K562 (cell line): ENCODE results near the gene AAMP. TPM values are rescaled to one million over a fixed set of nuclear protein-coding genes. Genes with fewer than 3 reads are reported as not detected.

Experiments
- CBX5 ChIP-seq: IDR thresholded peaks from 2 replicates; pipeline ENCODE4 v1.6.1; 2014; ENCODE audit warnings: low read depth, borderline replicate concordance
- CEBPG ChIP-seq, 3 experiments: fragments of 200-800 bp in 1 of 3; sonication (Bioruptor generic) in 1 of 3; sonication (generic) in 1 of 3; formaldehyde crosslinking in 1 of 3; IDR thresholded peaks in 2 of 3; conservative IDR thresholded peaks in 1 of 3; 2 replicates each; pipeline versions ENCODE4 v1.6.1 to v1.8.0; 2016 to 2022; ENCODE audit warnings: missing compliant biosample characterization in 2 of 3, missing genetic modification characterization in 2 of 3, mild to moderate bottlenecking in 1 of 3, missing genetic modification reagents in 1 of 3
- GATAD2B ChIP-seq: fragments of 450-650 bp; IDR thresholded peaks from 2 replicates; pipeline ENCODE4 v1.6.1; 2017; ENCODE audit warnings: mild to moderate bottlenecking, borderline replicate concordance
- JUND ChIP-seq, 2 experiments: IDR thresholded peaks; 2 replicates in 1 of 2; 3 replicates in 1 of 2; pipeline ENCODE4 v1.6.1; 2011; ENCODE audit warnings: borderline replicate concordance in 2 of 2, low read depth in 2 of 2, low read length in 2 of 2, improper control_type of control experiment in 1 of 2, missing biosample characterization in 1 of 2, missing genetic modification characterization in 1 of 2, missing genetic modification reagents in 1 of 2
- LEF1 ChIP-seq: fragments of 450-650 bp; IDR thresholded peaks from 2 replicates; pipeline ENCODE4 v1.6.1; 2016; ENCODE audit warnings: mild to moderate bottlenecking
- POLR2H ChIP-seq: IDR thresholded peaks from 2 replicates; pipeline ENCODE4 v1.6.1; 2016; ENCODE audit warnings: missing genetic modification characterization, low read depth, mild to moderate bottlenecking, control low read depth, missing compliant biosample characterization, moderate library complexity
- SMARCC2 ChIP-seq: fragments of 450-650 bp; IDR thresholded peaks from 2 replicates; pipeline ENCODE4 v1.6.1; 2017; ENCODE audit warnings: antibody characterized with exemption, moderate library complexity, mild to moderate bottlenecking, low read depth
- ZNF23 ChIP-seq: fragments of 250-450 bp; sonication (Bioruptor Pico); IDR thresholded peaks from 2 replicates; pipeline ENCODE4 v1.4.0; 2020; ENCODE audit warnings: mild to moderate bottlenecking
- polyA plus RNA-seq, 8 experiments: library from polyadenylated mRNA; depleted of rRNA in 4 of 8; stranded (reverse) in 5 of 8; unstranded in 3 of 8; fragments of >200 nt; fragmentation: Nextera tagmentation in 2 of 8; fragmentation: Illumina TruSeq in 1 of 8; extraction: Ambion mirVana in 2 of 8; extraction: Trizol in 1 of 8; gene quantifications; 2 replicates each; pipeline versions ENCODE4 v1.2.1 to v1.2.3, GENCODE V29; 2011 to 2014; ENCODE audit warnings: inconsistent platforms in 1 of 8, missing spikeins in 1 of 8
- total RNA-seq, 7 experiments: library from RNA; depleted of rRNA in 6 of 7; stranded (reverse); fragments of >200 nt in 6 of 7; fragmentation: Illumina TruSeq in 2 of 7; extraction: Trizol in 2 of 7; gene quantifications; 2 replicates each; pipeline versions ENCODE4 v1.2.1 to v1.2.3, GENCODE V29; 2011 to 2021; ENCODE audit warnings: low replicate concordance in 1 of 7
- TF ChIP-seq, protein P1 (sequence below), 3 experiments: fragments of 200-800 bp in 1 of 3; sonication (Bioruptor generic) in 1 of 3; sonication (generic) in 1 of 3; formaldehyde crosslinking in 1 of 3; IDR thresholded peaks; 2 replicates each; pipeline versions ENCODE4 v1.6.1 to v1.8.0; 2016 to 2022; ENCODE audit warnings: mild to moderate bottlenecking in 2 of 3, missing compliant biosample characterization in 2 of 3, missing genetic modification characterization in 2 of 3, missing genetic modification reagents in 1 of 3
- TF ChIP-seq, protein P2 (sequence below): fragments of 450-650 bp; formaldehyde crosslinking; IDR thresholded peaks from 2 replicates; pipeline ENCODE4 v1.4.0; 2020; ENCODE audit warnings: mild to moderate bottlenecking, moderate library complexity
- TF ChIP-seq, protein P3 (sequence below): IDR thresholded peaks from 3 replicates; pipeline ENCODE4 v1.6.1; 2011; ENCODE audit warnings: borderline replicate concordance, mild to moderate bottlenecking; ENCODE audit not compliant: insufficient read length, insufficient read depth
- TF ChIP-seq, protein P4 (sequence below): fragments of 250-450 bp; sonication (Bioruptor Pico); IDR thresholded peaks from 2 replicates; pipeline ENCODE4 v1.5.0; 2020; ENCODE audit warnings: mild to moderate bottlenecking
- TF ChIP-seq, protein P5 (sequence below): IDR thresholded peaks from 3 replicates; pipeline ENCODE4 v1.6.1; 2011; ENCODE audit warnings: borderline replicate concordance, mild to moderate bottlenecking, moderate library complexity; ENCODE audit not compliant: insufficient read length; ENCODE audit errors: extremely low read depth

Gene AAMP
- total and polyA plus RNA-seq, 9 of the 15 experiments (the other 6 are each of a cell fraction or from before 2014, with no cell fraction given) = 5.7 to 197 (median 94.1) TPM

DNA sequence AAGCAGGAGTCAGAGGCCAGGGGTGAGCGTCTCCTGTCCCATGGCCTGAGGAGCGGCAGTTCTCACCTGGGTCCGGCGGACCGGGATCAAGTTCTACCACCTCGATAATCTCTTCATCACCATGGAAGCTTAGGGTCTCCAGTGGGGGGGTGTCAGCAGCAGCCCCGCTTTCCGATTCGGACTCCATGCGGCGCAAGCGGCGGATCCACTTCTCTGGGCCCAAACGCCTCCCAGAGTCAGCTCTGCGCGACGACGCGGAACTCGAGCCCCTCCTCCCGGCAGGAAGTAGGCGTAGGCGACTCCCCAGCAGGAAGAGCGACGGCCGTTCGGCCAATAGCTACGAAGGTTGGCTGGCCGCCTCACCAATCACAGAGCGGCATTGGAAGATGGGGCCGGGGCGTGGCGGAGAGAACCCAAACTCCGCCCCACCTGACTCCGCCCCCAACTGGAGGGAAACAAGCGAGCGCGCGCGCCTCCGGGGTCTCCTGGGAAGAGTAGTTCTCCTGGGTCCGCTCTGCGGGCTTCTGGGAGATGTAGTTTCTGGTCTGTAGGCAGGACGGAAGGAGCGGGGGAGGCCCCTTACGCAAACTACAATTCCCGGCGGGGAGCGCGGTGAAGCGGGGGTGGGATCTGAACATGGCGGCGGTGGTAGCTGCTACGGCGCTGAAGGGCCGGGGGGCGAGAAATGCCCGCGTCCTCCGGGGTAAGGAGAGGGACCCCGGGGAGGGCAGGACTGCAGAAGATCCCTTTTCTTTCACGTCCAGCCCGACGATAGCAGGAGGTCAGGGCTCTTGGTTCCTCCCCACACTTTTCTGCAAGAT is at the start of gene AAMP, which contains the start of gene PNKD (continued):
- TF ChIP-seq CEBPG (CRISPR knock-in tag; IDR thresholded peaks at IDR 0.05) (no peak), CEBPG (tag; conservative IDR thresholded peaks at IDR 0.05 in 1 of 2, IDR thresholded peaks at IDR 0.05 in 1 of 2) (no peak), LEF1 (no peak), ZNF23 (CRISPR knock-in tag) (no peak), POLR2H (tag) (no peak), GATAD2B (no peak), JUND (IDR thresholded peaks at IDR 0.05; ENCODE audit: borderline replicate concordance, low read depth, low read length) (0 out of 2 replicates have a peak, but pooled peaks have one; percentile 28), JUND (tag; IDR thresholded peaks at IDR 0.05; ENCODE audit: borderline replicate concordance, low read depth, low read length) (no peak; the same call in 2 of the 3 replicates), CBX5 (no peak), SMARCC2 (no peak)
- TF ChIP-seq, protein P1, sequence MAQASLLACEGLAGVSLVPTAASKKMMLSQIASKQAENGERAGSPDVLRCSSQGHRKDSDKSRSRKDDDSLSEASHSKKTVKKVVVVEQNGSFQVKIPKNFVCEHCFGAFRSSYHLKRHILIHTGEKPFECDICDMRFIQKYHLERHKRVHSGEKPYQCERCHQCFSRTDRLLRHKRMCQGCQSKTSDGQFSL (CRISPR knock-in tag; IDR thresholded peaks at IDR 0.05) = peak; percentile 76; the same call in 1 of the 2 replicates
- TF ChIP-seq, protein P1 (tag; IDR thresholded peaks at IDR 0.05) = no peak
- TF ChIP-seq, protein P2, sequence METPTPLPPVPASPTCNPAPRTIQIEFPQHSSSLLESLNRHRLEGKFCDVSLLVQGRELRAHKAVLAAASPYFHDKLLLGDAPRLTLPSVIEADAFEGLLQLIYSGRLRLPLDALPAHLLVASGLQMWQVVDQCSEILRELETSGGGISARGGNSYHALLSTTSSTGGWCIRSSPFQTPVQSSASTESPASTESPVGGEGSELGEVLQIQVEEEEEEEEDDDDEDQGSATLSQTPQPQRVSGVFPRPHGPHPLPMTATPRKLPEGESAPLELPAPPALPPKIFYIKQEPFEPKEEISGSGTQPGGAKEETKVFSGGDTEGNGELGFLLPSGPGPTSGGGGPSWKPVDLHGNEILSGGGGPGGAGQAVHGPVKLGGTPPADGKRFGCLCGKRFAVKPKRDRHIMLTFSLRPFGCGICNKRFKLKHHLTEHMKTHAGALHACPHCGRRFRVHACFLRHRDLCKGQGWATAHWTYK = no peak; the same call in 1 of the 2 replicates
- TF ChIP-seq, protein P3, sequence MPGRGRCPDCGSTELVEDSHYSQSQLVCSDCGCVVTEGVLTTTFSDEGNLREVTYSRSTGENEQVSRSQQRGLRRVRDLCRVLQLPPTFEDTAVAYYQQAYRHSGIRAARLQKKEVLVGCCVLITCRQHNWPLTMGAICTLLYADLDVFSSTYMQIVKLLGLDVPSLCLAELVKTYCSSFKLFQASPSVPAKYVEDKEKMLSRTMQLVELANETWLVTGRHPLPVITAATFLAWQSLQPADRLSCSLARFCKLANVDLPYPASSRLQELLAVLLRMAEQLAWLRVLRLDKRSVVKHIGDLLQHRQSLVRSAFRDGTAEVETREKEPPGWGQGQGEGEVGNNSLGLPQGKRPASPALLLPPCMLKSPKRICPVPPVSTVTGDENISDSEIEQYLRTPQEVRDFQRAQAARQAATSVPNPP = no peak
- TF ChIP-seq, protein P4, sequence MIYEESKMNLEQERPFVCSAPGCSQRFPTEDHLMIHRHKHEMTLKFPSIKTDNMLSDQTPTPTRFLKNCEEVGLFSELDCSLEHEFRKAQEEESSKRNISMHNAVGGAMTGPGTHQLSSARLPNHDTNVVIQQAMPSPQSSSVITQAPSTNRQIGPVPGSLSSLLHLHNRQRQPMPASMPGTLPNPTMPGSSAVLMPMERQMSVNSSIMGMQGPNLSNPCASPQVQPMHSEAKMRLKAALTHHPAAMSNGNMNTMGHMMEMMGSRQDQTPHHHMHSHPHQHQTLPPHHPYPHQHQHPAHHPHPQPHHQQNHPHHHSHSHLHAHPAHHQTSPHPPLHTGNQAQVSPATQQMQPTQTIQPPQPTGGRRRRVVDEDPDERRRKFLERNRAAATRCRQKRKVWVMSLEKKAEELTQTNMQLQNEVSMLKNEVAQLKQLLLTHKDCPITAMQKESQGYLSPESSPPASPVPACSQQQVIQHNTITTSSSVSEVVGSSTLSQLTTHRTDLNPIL (CRISPR knock-in tag) = no peak
- TF ChIP-seq, protein P5, sequence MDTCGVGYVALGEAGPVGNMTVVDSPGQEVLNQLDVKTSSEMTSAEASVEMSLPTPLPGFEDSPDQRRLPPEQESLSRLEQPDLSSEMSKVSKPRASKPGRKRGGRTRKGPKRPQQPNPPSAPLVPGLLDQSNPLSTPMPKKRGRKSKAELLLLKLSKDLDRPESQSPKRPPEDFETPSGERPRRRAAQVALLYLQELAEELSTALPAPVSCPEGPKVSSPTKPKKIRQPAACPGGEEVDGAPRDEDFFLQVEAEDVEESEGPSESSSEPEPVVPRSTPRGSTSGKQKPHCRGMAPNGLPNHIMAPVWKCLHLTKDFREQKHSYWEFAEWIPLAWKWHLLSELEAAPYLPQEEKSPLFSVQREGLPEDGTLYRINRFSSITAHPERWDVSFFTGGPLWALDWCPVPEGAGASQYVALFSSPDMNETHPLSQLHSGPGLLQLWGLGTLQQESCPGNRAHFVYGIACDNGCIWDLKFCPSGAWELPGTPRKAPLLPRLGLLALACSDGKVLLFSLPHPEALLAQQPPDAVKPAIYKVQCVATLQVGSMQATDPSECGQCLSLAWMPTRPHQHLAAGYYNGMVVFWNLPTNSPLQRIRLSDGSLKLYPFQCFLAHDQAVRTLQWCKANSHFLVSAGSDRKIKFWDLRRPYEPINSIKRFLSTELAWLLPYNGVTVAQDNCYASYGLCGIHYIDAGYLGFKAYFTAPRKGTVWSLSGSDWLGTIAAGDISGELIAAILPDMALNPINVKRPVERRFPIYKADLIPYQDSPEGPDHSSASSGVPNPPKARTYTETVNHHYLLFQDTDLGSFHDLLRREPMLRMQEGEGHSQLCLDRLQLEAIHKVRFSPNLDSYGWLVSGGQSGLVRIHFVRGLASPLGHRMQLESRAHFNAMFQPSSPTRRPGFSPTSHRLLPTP = no peak
- TF ChIP-seq, all 486 proteins: peak for 114
